Suprapubic skin (tissue), 4 donors: ENCODE results near the gene UTF1. TPM values are rescaled to one million over a fixed set of nuclear protein-coding genes. Genes with fewer than 3 reads are reported as not detected.

Experiments
- DNase-seq, 2 donors: peaks; one replicate each; pipeline ENCODE4 v3.0.0-alpha.2; 2019; ENCODE audit warnings: low spot score in 2 of 2
- H3K27ac ChIP-seq: fragments of 200-600 bp; sonication (generic); one replicate; pipeline ENCODE4 v1.5.1; 2019
- H3K27me3 ChIP-seq: fragments of 200-600 bp; sonication (generic); one replicate; pipeline ENCODE4 v1.5.1; 2019
- H3K36me3 ChIP-seq: fragments of 200-600 bp; sonication (generic); one replicate; pipeline ENCODE4 v1.5.1; 2019
- H3K4me1 ChIP-seq: fragments of 200-600 bp; sonication (generic); one replicate; pipeline ENCODE4 v1.5.1; 2019
- H3K4me3 ChIP-seq: fragments of 200-600 bp; sonication (generic); one replicate; pipeline ENCODE4 v1.5.1; 2019; ENCODE audit warnings: mild to moderate bottlenecking
- H3K9me3 ChIP-seq: fragments of 200-600 bp; sonication (generic); one replicate; pipeline ENCODE4 v1.5.1; 2019
- CTCF ChIP-seq, 2 donors: fragments of 200-600 bp in 1 of 2; fragments of 450-650 bp in 1 of 2; sonication (generic) in 1 of 2; IDR thresholded peaks; one replicate each; pipeline ENCODE4 v1.5.1; 2016 to 2019; ENCODE audit warnings: antibody characterized with exemption in 2 of 2, mild to moderate bottlenecking in 1 of 2, moderate library complexity in 1 of 2
- EP300 ChIP-seq: sonication (generic); formaldehyde crosslinking; IDR thresholded peaks from one replicate; pipeline ENCODE4 v1.6.1; 2017; ENCODE audit warnings: antibody characterized with exemption
- POLR2A ChIP-seq, 2 donors: fragments of 450-650 bp; IDR thresholded peaks; one replicate each; pipeline ENCODE4 v1.6.1; 2017; ENCODE audit warnings: antibody characterized with exemption in 2 of 2, mild to moderate bottlenecking in 2 of 2, moderate library complexity in 2 of 2
- POLR2AphosphoS5 ChIP-seq, 3 donors: sonication (generic); formaldehyde crosslinking; IDR thresholded peaks; one replicate each; pipeline ENCODE4 v1.6.1; 2017; ENCODE audit warnings: antibody characterized with exemption in 3 of 3
- WGBS: methylation state at CpG from one replicate; pipeline ENCODE4 v1.1.5; 2018; 5-methylcytosine and 5-hydroxymethylcytosine counted together
- total RNA-seq, 4 donors: library from RNA; depleted of rRNA; stranded (reverse); fragments of >200 nt; gene quantifications; one replicate each; pipeline ENCODE4 v1.1.0, GENCODE V29; 2016

Gene UTF1
- total RNA-seq, 4 donors from 2014 or later, result not detected

GRCh38 chr10:133272964-133273420, 43.0 kb downstream of the UTF1 start:
- no peaks in the 10 kb centered on the region for H3K9me3 ChIP-seq
- TF ChIP-seq CTCF (IDR thresholded peaks at IDR 0.05) (no peak), EP300 (no peak), POLR2A (IDR thresholded peaks at IDR 0.05) (no peak), POLR2AphosphoS5 (IDR thresholded peaks at IDR 0.05) (no peak)
- H3K36me3 ChIP-seq, result peaks cover 7% of the 10 kb centered on the region
- no peak overlapping the region for H3K4me3 ChIP-seq
- H3K27me3 ChIP-seq, result peaks cover 16% of the 10 kb centered on the region
- H3K4me1 ChIP-seq, result peaks cover 36% of the 10 kb centered on the region
- DNase-seq, result no peak
- H3K27ac ChIP-seq, result no peak overlapping the region
- WGBS, result 88% methylated on average over 9 of the region's 25 CpGs

GRCh38 chr10:133273534-133274143, 43.6 kb downstream of the UTF1 start:
- Histone ChIP-seq H3K36me3 (peaks cover 7% of the 10 kb centered on the region), H3K27ac (no peak overlapping the region), H3K9me3 (no peaks in the 10 kb centered on the region), H3K27me3 (peaks cover 16% of the 10 kb centered on the region), H3K4me1 (peaks cover 42% of the 10 kb centered on the region), H3K4me3 (no peak overlapping the region)
- WGBS, result 56% methylated on average over 16 of the region's 28 CpGs
- TF ChIP-seq EP300, result no peak
- no peak for TF ChIP-seq POLR2A (IDR thresholded peaks at IDR 0.05)
- no peak for TF ChIP-seq POLR2AphosphoS5 (IDR thresholded peaks at IDR 0.05)
- TF ChIP-seq CTCF (IDR thresholded peaks at IDR 0.05), result no peak
- no peak for DNase-seq

GRCh38 chr10:133274751-133275683, 45.0 kb downstream of the UTF1 start:
- 14% methylated on average over 5 of the region's 26 CpGs for WGBS
- Histone ChIP-seq H3K36me3 (peaks cover 18% of the 10 kb centered on the region), H3K9me3 (no peaks in the 10 kb centered on the region), H3K4me3 (peak overlapping the region; percentile 39), H3K27ac (no peak overlapping the region), H3K27me3 (peaks cover 16% of the 10 kb centered on the region), H3K4me1 (peaks cover 49% of the 10 kb centered on the region)
- TF ChIP-seq CTCF (IDR thresholded peaks at IDR 0.05) (no peak), POLR2AphosphoS5 (IDR thresholded peaks at IDR 0.05) (no peak), POLR2A (IDR thresholded peaks at IDR 0.05) (no peak), EP300 (no peak)
- DNase-seq, result no peak

- WGBS, result 65% methylated on average over 5 of the region's 12 CpGs
- H3K27me3 ChIP-seq, result peaks cover 16% of the 10 kb centered on the region
- H3K4me1 ChIP-seq, result peaks cover 49% of the 10 kb centered on the region
- H3K9me3 ChIP-seq, result no peaks in the 10 kb centered on the region
- TF ChIP-seq POLR2A (IDR thresholded peaks at IDR 0.05) (no peak), POLR2AphosphoS5 (IDR thresholded peaks at IDR 0.05) (no peak), CTCF (IDR thresholded peaks at IDR 0.05) (no peak), EP300 (no peak)
- peak overlapping the region; percentile 39 for H3K4me3 ChIP-seq
- peaks cover 20% of the 10 kb centered on the region for H3K36me3 ChIP-seq
- no peak overlapping the region for H3K27ac ChIP-seq
- no peak for DNase-seq
Observed at GRCh38 chr10:133275684-133276092, 45.7 kb downstream of the UTF1 start.

GRCh38 chr10:133276100-133276434, 46.0 kb downstream of the UTF1 start:
- DNase-seq, result no peak
- H3K4me3 ChIP-seq, result peak overlapping the region; percentile 39
- 24% methylated on average over 4 of the region's 6 CpGs for WGBS
- H3K36me3 ChIP-seq, result peaks cover 21% of the 10 kb centered on the region
- no peaks in the 10 kb centered on the region for H3K9me3 ChIP-seq
- no peak overlapping the region for H3K27ac ChIP-seq
- H3K27me3 ChIP-seq, result peaks cover 16% of the 10 kb centered on the region
- peaks cover 49% of the 10 kb centered on the region for H3K4me1 ChIP-seq
- TF ChIP-seq POLR2A (IDR thresholded peaks at IDR 0.05), result no peak
- no peak for TF ChIP-seq EP300
- TF ChIP-seq POLR2AphosphoS5 (IDR thresholded peaks at IDR 0.05), result no peak
- no peak for TF ChIP-seq CTCF (IDR thresholded peaks at IDR 0.05)
